Stimulated activated CD4-positive, alpha-beta T cell treated with anti-CD3 and anti-CD28 coated beads, Interleukin-12 subunit alpha, Interleukin-12 subunit beta, amount 100 ng/mL, for 24 hours (primary cell): ENCODE data around the gene GOLGB1.

Experiments used
- DNase-seq, 2 experiments: peaks; one replicate each; pipeline ENCODE4 v3.0.0-alpha.2; 2020; ENCODE audit warnings: low read depth in 2 of 2

Gene GOLGB1

DNA sequence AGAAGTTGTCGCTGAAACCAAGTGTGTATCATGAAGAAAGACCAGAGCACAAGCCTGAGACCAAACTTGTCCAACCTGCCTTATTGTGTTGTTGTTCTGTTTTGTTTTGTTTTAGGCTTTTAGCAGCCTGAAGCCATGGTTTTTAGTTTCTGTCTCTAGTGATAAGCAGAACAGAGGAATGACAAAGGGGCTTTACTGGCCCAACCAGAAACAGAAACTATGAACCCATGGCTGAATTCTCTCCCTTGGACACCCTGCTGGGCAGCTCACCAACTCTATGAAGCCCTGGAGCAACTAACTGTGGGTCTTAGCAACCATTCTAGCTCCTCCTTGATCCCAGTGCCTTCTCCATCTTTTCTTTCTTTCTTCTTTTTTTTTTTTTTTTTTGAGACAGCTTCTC, 119.2 kb downstream of the GOLGB1 start:
- no peak for DNase-seq

DNA sequence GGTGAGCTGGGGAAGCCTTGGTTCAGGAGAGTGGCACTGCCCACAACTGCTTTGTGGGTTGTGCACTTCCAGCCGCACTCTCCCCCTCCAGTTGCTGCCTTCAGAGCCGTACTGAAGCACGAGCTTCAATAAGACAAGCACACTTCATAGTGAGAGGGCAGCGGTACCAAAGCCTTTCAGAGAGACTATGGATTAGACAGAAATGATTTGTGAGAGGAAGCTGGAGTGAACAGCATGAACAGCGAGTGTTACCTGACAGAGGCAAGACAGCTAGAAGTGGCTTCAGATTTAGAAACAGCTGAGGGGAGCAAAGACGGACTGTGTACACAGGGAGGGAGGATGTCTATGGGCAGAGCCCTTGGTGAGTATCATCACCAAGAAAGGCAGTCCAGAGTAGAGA, 119.9 kb downstream of the GOLGB1 start:
- DNase-seq: no peak

DNA sequence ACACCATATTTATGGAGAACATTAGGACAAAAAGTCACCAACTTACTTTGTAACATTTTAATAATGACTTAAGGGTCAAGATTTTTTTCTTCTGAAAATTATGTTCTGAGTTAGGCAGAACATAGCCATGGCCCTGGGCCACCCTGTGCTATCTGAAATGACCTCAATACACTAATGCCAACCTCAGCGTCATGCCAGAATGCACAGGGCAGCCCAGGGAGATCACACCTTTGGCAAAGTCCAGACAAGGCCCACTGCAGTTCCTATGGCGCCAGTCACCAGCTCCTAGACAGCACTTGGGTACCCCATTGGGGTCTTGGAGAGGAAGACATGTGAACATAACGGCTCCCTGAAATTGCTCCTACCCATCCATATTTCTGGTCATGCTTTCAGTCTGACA, 121.9 kb downstream of the GOLGB1 start:
- DNase-seq: no peak

DNA sequence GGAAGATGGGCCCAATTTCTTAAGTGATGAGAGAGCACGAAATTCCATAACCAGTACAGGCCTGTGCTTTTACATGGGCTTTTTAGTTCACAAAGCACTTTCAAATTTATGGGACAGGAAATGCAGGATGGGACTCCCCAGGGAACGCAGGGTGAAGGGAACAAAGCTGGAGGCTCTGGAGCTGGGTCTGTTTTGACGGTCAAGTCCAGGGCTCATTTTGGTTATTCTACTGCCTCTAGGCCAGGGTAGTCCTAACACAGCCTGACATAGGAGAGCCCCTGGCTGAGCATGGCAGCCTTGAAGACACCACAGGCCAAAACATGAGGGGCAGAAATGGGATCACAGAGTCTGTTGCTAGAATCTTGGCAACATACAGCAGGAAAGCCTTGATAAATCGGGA, 122.3 kb downstream of the GOLGB1 start:
- no peak for DNase-seq

DNA sequence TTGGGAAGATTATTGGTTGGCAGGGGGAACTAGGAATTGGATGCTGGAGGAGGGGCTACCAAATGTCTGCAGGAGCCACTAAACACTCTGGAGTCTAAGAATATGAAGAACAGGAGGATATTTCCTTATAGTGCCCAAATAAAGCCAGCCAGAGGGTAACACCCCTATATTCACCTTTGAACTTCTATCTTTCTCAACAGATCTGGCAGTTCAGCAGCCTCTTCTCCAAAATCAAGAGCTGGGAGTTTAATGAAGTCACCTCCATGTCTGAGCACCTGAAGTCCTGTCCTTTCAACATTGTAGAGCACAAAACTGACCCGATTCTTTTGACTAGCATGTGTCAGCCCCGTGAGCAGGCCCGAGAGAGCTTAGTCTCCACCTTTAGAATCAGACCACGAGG, 123.0 kb downstream of the GOLGB1 start:
- no peak for DNase-seq

DNA sequence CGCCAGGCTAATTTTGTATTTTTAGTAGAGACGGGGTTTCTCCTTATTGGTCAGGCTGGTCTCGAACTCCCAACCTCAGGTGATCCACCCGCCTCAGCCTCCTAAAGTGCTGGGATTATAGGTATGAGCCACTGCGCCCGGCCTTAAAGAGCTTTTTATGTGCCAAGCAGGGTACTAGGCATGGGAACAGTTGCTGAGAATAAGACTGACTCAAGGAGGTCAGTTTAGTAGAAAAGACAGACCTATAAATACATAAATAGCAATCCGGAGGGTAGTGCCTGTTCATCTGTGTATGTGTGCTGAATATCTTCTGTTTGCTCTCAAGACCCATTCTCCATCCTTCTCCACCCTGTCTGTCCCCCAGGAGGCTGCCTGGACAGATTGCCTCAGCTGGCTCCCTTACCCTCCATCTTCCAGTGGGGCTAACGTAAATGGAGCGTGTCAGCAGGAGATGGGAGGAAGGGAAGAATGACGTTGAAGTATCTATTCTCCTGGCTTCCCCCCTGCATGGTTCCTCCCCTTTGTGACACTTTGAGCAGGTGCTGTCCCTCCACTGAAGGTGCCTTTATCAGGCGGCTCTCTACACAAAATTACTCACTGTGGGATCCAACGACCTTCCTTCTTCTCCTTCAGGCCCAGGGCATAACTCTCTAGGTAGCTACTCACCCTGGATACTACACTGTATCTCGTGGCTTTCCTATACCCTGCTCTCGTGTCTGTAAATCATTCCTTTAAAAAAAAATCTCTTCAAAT, 125.2 kb downstream of the GOLGB1 start:
- no peak for DNase-seq

DNA sequence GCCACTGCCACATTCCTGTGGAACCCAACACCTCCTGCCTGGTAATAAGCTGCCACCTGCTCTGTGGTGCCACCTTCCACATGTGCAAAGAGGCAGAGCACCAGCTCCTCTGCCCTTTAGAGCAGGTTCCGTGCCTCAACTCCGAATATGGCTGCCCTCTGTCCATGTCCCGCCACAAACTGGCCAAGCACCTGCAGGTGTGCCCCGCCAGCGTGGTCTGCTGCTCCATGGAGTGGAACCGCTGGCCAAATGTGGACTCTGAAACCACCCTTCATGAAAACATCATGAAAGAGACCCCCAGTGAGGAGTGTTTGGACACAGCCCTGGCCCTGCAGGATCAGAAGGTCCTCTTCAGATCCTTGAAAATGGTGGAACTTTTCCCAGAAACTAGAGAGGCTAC, 128.1 kb downstream of the GOLGB1 start:
- no peak for DNase-seq

DNA sequence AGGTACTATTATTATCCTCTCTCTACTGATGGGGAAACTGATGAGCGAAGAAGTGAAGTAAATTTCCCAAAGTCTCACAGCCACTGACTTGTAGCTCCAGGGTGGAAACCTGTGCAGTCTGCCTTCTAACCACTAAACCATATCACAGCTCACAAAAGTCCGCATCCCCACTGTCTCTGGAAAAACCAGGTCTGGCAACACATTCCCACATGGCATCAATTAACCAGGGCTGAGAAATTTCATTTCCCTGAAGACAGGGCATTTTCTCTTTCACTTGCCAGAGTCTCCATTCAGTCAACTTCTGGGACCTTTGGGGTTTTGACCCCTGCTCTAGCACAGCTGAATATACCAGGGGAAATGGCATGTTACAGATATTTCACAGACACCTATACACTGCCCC, 129.8 kb downstream of the GOLGB1 start:
- DNase-seq: no peak
